Loucy (cell line): ENCODE results near the gene CRIP2.

ENCODE experiments used
- H2AFZ ChIP-seq: fragments of 200-600 bp; sonication (generic); 2 replicates; pipeline ENCODE4 v1.6.0; 2016; ENCODE audit warnings: antibody characterized with exemption, mild to moderate bottlenecking, low read length, moderate library complexity
- H3F3A ChIP-seq: fragments of 200-600 bp; 2 replicates; pipeline ENCODE4 v1.6.0; 2016; ENCODE audit warnings: antibody characterized with exemption, low read depth, mild to moderate bottlenecking
- H3K27me3 ChIP-seq: fragments of 200-600 bp; sonication (generic); 2 replicates; pipeline ENCODE4 v1.6.1; 2014; ENCODE audit warnings: low read length, mild to moderate bottlenecking; ENCODE audit not compliant: insufficient read depth, poor library complexity, severe bottlenecking
- H3K36me3 ChIP-seq: fragments of 200-600 bp; sonication (generic); 2 replicates; pipeline ENCODE4 v1.6.1; 2016; ENCODE audit warnings: low read length; ENCODE audit not compliant: insufficient read depth
- H3K4me1 ChIP-seq: fragments of 200-600 bp; sonication (generic); 2 replicates; pipeline ENCODE4 v1.5.1; 2014; ENCODE audit warnings: low read length, mild to moderate bottlenecking; ENCODE audit not compliant: insufficient read depth, poor library complexity, severe bottlenecking
- H3K4me2 ChIP-seq: fragments of 200-600 bp; sonication (generic); 2 replicates; pipeline ENCODE4 v1.6.0; 2014; ENCODE audit warnings: antibody characterized with exemption, low read length, low read depth, mild to moderate bottlenecking; ENCODE audit not compliant: poor library complexity, severe bottlenecking
- H3K4me3 ChIP-seq: fragments of 200-600 bp; sonication (generic); 2 replicates; pipeline ENCODE4 v1.5.1; 2014; ENCODE audit warnings: low read length, mild to moderate bottlenecking, mixed read lengths; ENCODE audit not compliant: poor library complexity, severe bottlenecking
- H3K79me2 ChIP-seq: fragments of 200-600 bp; sonication (generic); 2 replicates; pipeline ENCODE4 v1.6.1; 2014; ENCODE audit warnings: low read length; ENCODE audit not compliant: insufficient read depth
- H3K9ac ChIP-seq: fragments of 200-600 bp; sonication (generic); 2 replicates; pipeline ENCODE4 v1.6.0; 2014; ENCODE audit warnings: mild to moderate bottlenecking, low read depth, low read length, moderate library complexity; ENCODE audit not compliant: poor library complexity, severe bottlenecking
- H3K9me2 ChIP-seq: fragments of 200-600 bp; sonication (generic); replicated peaks from 2 replicates; pipeline ENCODE4 v1.6.1; 2016; ENCODE audit warnings: low read depth, low read length, mixed read lengths
- H3K9me3 ChIP-seq: fragments of 200-600 bp; sonication (generic); 2 replicates; pipeline ENCODE4 v1.6.1; 2014; ENCODE audit warnings: mild to moderate bottlenecking, antibody characterized with exemption, low read length, low read depth; ENCODE audit not compliant: insufficient read depth
- H4K20me1 ChIP-seq: fragments of 200-600 bp; sonication (generic); 2 replicates; pipeline ENCODE4 v1.6.0; 2014; ENCODE audit warnings: antibody characterized with exemption, low read length, mild to moderate bottlenecking; ENCODE audit not compliant: insufficient read depth, poor library complexity, severe bottlenecking
- EZH2phosphoT487 ChIP-seq: fragments of 200-600 bp; IDR thresholded peaks from 2 replicates; pipeline ENCODE4 v1.6.1; 2018; ENCODE audit warnings: antibody characterized with exemption, mild to moderate bottlenecking, moderate library complexity, borderline replicate concordance
- TF ChIP-seq, protein P1 (sequence below): fragments of 200-600 bp; sonication (generic); conservative IDR thresholded peaks from 2 replicates; pipeline ENCODE4 v1.5.1; 2014; ENCODE audit warnings: mild to moderate bottlenecking, antibody characterized with exemption, low read length

The CRIP2 gene

DNA sequence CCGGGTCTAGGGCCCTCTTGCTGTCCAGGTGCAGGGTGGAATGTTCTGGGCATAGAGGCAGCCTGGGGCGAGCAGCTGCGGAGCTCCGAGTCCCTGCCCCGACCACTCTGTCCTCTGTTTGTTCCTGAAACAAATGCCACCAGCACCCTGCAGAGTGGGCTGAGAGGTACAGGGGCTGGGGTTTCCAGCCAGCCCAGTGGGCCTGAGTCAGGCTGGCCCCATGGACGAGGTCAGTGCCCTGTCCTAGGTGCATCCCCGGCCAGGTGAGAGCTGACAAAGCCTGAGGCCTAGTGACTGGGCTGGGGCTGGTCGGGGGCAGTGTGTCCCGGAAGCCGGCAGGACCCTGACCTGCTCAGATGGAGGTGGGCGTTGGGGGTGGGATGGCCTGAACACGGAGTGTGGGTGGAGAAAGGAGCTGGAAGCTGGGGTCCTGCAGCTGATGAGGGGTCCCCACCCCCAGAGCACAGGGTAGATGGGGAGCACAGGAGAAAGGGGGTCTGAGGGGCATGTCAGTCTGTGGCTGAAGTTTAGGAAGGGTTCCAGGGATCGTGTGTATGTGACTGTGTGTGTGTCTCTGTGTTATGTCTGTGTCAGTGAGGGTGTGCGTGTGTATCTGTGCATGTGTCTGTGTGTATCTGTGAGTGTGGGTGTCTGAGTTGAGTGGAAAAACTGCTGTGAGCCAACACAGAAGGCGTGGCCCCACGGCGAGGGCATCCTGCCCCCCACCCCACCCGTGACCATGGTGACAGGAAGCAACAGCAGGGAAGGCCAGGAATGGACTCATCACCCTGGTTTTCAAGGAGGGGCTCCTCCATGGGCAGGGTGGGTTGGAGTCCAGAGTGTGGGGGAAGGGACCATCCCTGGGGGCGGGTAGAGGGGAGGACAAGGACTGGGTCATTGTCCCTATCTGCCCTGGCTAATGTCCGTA is 9.7 kb downstream of the CRIP2 start:
- Histone ChIP-seq H3K4me2 (no peak overlapping the region), H2AFZ (no peak overlapping the region), H3K9ac (no peak overlapping the region), H3K4me1 (peaks cover 32% of the 10 kb centered on the region), H3K4me3 (no peak overlapping the region), H3K27me3 (no peaks in the 10 kb centered on the region), H3K79me2 (no peaks in the 10 kb centered on the region), H3K9me3 (no peaks in the 10 kb centered on the region), H3K9me2 (no peaks in the 10 kb centered on the region), H3K36me3 (no peaks in the 10 kb centered on the region), H4K20me1 (no peaks in the 10 kb centered on the region), H3F3A (no peaks in the 10 kb centered on the region)
- TF ChIP-seq, protein P1, sequence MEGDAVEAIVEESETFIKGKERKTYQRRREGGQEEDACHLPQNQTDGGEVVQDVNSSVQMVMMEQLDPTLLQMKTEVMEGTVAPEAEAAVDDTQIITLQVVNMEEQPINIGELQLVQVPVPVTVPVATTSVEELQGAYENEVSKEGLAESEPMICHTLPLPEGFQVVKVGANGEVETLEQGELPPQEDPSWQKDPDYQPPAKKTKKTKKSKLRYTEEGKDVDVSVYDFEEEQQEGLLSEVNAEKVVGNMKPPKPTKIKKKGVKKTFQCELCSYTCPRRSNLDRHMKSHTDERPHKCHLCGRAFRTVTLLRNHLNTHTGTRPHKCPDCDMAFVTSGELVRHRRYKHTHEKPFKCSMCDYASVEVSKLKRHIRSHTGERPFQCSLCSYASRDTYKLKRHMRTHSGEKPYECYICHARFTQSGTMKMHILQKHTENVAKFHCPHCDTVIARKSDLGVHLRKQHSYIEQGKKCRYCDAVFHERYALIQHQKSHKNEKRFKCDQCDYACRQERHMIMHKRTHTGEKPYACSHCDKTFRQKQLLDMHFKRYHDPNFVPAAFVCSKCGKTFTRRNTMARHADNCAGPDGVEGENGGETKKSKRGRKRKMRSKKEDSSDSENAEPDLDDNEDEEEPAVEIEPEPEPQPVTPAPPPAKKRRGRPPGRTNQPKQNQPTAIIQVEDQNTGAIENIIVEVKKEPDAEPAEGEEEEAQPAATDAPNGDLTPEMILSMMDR = no peak
- no peak for TF ChIP-seq EZH2phosphoT487

DNA sequence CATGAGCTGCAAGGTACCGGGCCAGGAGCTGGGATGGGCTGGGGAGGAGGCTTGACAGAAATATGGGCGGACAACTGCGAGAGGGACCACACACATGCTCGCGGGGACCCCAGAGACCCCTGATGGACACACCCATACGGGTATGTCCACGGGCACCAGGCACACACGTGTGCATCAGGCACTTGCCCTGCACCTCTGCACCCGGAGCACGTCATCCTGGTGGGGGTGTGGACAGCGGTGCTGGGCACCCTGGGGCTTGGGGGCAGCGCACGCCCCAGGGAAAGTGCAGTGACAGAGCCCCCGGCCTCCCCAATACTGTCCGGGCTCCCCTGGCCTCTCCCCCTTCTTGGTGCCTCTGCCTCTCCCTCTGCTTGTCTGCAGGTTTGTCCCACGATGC is 10.4 kb downstream of the CRIP2 start:
- Histone ChIP-seq H3K9me2 (no peaks in the 10 kb centered on the region), H3K9me3 (no peaks in the 10 kb centered on the region), H3K9ac (peak overlapping the region; percentile 33), H3K4me3 (no peak overlapping the region), H3K27me3 (no peaks in the 10 kb centered on the region), H3K79me2 (no peaks in the 10 kb centered on the region), H3K4me2 (no peak overlapping the region), H3K4me1 (peaks cover 34% of the 10 kb centered on the region), H3F3A (no peaks in the 10 kb centered on the region), H2AFZ (no peak overlapping the region), H4K20me1 (no peaks in the 10 kb centered on the region), H3K36me3 (no peaks in the 10 kb centered on the region)
- TF ChIP-seq, protein P1 = no peak
- TF ChIP-seq EZH2phosphoT487 = no peak

DNA sequence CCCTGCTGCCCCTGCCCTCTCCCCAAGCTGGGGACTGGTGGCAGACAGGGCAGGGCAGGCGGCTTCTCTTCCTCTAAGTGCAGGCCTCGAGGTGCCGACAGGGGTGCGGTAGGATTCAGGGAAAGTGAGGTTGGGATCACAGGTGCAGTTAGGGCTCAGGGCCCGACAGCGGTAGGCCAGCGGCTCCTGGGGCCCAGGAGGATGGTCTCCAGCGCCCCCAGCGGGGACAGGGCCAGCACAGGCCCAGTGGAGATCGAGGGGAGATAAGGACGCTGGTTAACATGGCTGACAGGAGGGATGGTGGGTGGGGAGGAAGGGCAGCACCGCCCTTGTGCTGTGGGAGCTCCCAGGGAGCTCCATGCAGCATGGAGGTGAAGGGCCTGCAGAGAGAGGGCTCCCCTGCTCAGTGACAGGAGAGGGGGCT is 11.1 kb downstream of the CRIP2 start:
- H3K9me2 ChIP-seq = no peaks in the 10 kb centered on the region
- no peaks in the 10 kb centered on the region for H3K79me2 ChIP-seq
- peak overlapping the region; percentile 33 for H3K9ac ChIP-seq
- H3K27me3 ChIP-seq = no peaks in the 10 kb centered on the region
- H2AFZ ChIP-seq = no peak overlapping the region
- H3K36me3 ChIP-seq = no peaks in the 10 kb centered on the region
- H3K4me3 ChIP-seq = no peak overlapping the region
- TF ChIP-seq EZH2phosphoT487 = no peak
- TF ChIP-seq, protein P1 = peak; percentile 65
- no peaks in the 10 kb centered on the region for H3K9me3 ChIP-seq
- no peaks in the 10 kb centered on the region for H4K20me1 ChIP-seq
- H3K4me2 ChIP-seq = no peak overlapping the region
- H3F3A ChIP-seq = no peaks in the 10 kb centered on the region
- peaks cover 30% of the 10 kb centered on the region for H3K4me1 ChIP-seq
